ENCODE data around the gene ZNRF3. TPM values are rescaled to one million over a fixed set of nuclear protein-coding genes. Genes with fewer than 3 reads are reported as not detected.

Gene ZNRF3
- total RNA-seq, 1 donor from 2014 or later = 10.5 TPM

DNA sequence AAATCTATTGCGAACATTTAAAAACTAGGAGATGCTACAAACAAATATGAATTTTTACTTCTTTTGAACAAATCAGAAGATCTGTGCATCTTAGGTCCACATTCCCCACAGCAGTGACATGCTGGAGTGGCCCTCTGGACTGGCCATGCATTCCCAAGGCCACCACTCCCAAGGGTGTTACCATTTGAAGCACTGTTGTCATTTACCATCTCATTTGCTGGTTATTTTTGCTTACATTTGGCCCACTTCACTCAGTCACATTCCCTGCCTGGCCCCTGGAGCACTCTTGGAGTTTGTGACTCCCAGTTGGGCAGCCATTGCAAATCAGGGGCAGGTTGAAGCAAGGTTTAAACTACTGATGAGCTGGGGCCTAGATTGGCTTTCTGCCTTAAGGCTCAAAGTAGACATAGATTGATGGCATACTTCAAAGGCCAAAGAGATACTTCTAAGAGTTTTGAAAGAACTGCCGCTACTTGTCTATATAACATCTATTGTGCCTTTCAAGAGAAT lies 8.5 kb upstream of the ZNRF3 start:
- no peak for DNase-seq (ENCODE audit: low read depth)
- no peak for TF ChIP-seq CTCF (IDR thresholded peaks at IDR 0.05; ENCODE audit: insufficient read depth, low read length, poor library complexity, severe bottlenecking)
- no peaks in the 10 kb centered on the region for H3K27me3 ChIP-seq (ENCODE audit: control insufficient read depth, insufficient read depth, low read length)

GRCh38 chr22:28882545-28882877 lies 861 bp upstream of the ZNRF3 start:
- H3K36me3 ChIP-seq (ENCODE audit: control insufficient read depth, insufficient read depth, low read length) = no peaks in the 10 kb centered on the region
- no peak for DNase-seq (ENCODE audit: low read depth)
- peak overlapping the region; percentile 70 for H3K4me3 ChIP-seq (ENCODE audit: low read depth, low read length)
- no peak for TF ChIP-seq CTCF (IDR thresholded peaks at IDR 0.05; ENCODE audit: insufficient read depth, low read length, poor library complexity, severe bottlenecking)
- H3K27me3 ChIP-seq (ENCODE audit: control insufficient read depth, insufficient read depth, low read length) = no peaks in the 10 kb centered on the region

More for the DNA sequence above, 8.5 kb upstream of the ZNRF3 start:
- H3K4me3 ChIP-seq (ENCODE audit: low read depth, low read length) = no peak overlapping the region
- H3K36me3 ChIP-seq (ENCODE audit: control insufficient read depth, insufficient read depth, low read length) = no peaks in the 10 kb centered on the region

- no peak for TF ChIP-seq CTCF (IDR thresholded peaks at IDR 0.05; ENCODE audit: insufficient read depth, low read length, poor library complexity, severe bottlenecking)
- no peaks in the 10 kb centered on the region for H3K27me3 ChIP-seq (ENCODE audit: control insufficient read depth, insufficient read depth, low read length)
- no peaks in the 10 kb centered on the region for H3K36me3 ChIP-seq (ENCODE audit: control insufficient read depth, insufficient read depth, low read length)
- peak overlapping the region; percentile 88 for H3K4me3 ChIP-seq (ENCODE audit: low read depth, low read length)
- no peak for DNase-seq (ENCODE audit: low read depth)
Measured at GRCh38 chr22:28883657-28883916, 215 bp downstream of the ZNRF3 start.

GRCh38 chr22:28883917-28884746 lies 760 bp downstream of the ZNRF3 start:
- H3K27me3 ChIP-seq (ENCODE audit: control insufficient read depth, insufficient read depth, low read length) = no peaks in the 10 kb centered on the region
- H3K4me3 ChIP-seq (ENCODE audit: low read depth, low read length) = peak overlapping the region; percentile 88
- TF ChIP-seq CTCF (IDR thresholded peaks at IDR 0.05; ENCODE audit: insufficient read depth, low read length, poor library complexity, severe bottlenecking) = peak; percentile 3
- no peak for DNase-seq (ENCODE audit: low read depth)
- H3K36me3 ChIP-seq (ENCODE audit: control insufficient read depth, insufficient read depth, low read length) = no peaks in the 10 kb centered on the region

DNA sequence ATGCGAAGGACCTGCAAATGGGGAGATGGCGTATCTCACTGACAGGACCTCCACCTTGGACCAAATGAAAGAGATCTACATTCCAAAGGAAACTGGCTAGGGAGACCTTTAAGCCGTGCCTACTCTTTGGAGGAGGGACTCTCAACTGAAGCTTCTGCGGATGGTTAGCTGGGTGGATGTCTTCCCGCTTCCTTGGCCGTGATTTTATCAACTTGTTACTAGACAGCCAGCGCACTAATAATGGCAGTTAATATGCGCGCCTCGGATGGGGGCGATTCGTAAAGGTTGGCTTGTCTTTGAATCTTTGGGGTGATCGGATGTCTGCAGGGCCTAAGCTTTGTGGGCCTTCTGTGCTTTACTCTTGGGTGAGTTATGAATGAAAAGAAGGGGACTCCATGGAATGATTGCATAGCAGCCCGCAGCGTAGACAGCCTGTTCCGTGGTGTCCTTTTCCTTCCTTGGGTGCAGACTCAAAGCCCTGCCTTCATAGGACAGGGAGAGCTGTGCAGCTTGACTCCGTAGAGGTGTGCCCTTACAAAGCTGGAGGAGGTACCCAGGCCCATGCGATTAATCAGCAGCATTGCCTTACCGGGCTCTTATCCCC lies 1.5 kb downstream of the ZNRF3 start:
- no peaks in the 10 kb centered on the region for H3K36me3 ChIP-seq (ENCODE audit: control insufficient read depth, insufficient read depth, low read length)
- no peaks in the 10 kb centered on the region for H3K27me3 ChIP-seq (ENCODE audit: control insufficient read depth, insufficient read depth, low read length)
- DNase-seq (ENCODE audit: low read depth) = no peak
- peak overlapping the region; percentile 88 for H3K4me3 ChIP-seq (ENCODE audit: low read depth, low read length)
- TF ChIP-seq CTCF (IDR thresholded peaks at IDR 0.05; ENCODE audit: insufficient read depth, low read length, poor library complexity, severe bottlenecking) = no peak

All from kidney epithelial cell (primary cell).